ENCODE measurements around the gene RNF152. TPM values are rescaled to one million over a fixed set of nuclear protein-coding genes. Genes with fewer than 3 reads are reported as not detected.
"Not testable (repeated sequence)": the region's sequence is repeated elsewhere in the genome, so short reads cannot be mapped to it uniquely, and the experiment has no call there.

RNF152 gene
- total and polyA plus RNA-seq, 11 donors: 2.8 to 24.0 (median 10.7) TPM

DNA sequence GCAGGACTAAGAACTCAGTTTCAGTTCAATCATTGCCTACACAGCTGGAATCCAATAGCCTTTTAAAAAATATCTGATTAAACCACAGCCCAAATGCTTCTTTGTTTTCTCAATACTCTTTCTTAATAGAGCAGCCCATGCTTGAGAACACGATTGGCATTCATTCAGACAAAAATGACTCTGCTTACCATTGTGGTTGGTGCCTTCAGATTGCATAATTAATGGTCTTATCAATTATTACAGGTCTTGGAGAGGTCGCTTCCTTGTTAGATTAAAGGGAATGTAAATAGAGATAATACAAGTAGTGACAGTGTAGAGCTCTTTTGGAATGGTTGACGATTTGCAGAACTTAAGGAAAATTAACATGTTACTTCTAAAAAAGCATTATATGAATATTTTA lies 107.2 kb downstream of the RNF152 start:
- no peak overlapping the region for H3K27ac ChIP-seq
- no peaks in the 10 kb centered on the region for H3K4me1 ChIP-seq
- no peaks in the 10 kb centered on the region for H3K36me3 ChIP-seq
- peaks cover 0 to 25% (median 12%) of the 10 kb centered on the region in 12 donors for H3K9me3 ChIP-seq
- 61 to 69% (median 65%) methylated on average over 3 of the region's 3 CpGs for WGBS, 4 donors
- no peak for ATAC-seq
- no peak overlapping the region for H3K4me3 ChIP-seq
- intact Hi-C loops (cut with DNase I): no loop called here
- no peak for DNase-seq
- no peaks in the 10 kb centered on the region for H3K27me3 ChIP-seq
- TF ChIP-seq CTCF (IDR thresholded peaks at IDR 0.05) (no peak), POLR2A (IDR thresholded peaks at IDR 0.05) (no peak)

- peaks cover 0 to 25% (median 12%) of the 10 kb centered on the region in 12 donors for H3K9me3 ChIP-seq
- no peak overlapping the region for H3K27ac ChIP-seq
- 44 to 62% (median 52%) methylated on average over 2 of the region's 2 CpGs for WGBS, 4 donors
- ATAC-seq (no peak), DNase-seq (no peak)
- H3K27me3 ChIP-seq: no peaks in the 10 kb centered on the region
- H3K36me3 ChIP-seq: no peaks in the 10 kb centered on the region
- no peaks in the 10 kb centered on the region for H3K4me1 ChIP-seq
- TF ChIP-seq CTCF (IDR thresholded peaks at IDR 0.05) (no peak), POLR2A (IDR thresholded peaks at IDR 0.05) (no peak)
- no peak overlapping the region for H3K4me3 ChIP-seq
- intact Hi-C loops (cut with DNase I): no loop called here
Observed at GRCh38 chr18:61784834-61785233, 108.0 kb downstream of the RNF152 start.

DNA sequence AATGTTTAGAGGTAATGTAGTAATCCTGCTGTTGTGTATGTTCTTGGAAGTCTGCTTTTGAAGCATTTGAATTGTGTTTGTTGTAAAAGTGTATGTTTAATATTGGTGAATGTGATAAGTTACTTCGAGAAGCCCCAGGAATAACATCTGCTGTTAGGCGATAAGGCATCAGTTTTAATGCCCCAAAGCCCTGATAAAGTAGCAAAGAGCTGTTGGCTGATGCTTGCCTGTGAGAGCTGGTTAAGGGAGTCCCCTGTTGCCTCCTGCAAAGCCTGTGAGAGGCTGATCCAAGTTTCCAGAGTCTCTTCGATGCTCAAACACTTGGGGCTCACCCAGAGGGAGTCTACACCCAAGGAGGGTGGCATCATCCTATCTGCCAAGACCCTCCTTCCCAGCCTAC lies 110.3 kb downstream of the RNF152 start:
- no peaks in the 10 kb centered on the region for H3K36me3 ChIP-seq
- H3K4me1 ChIP-seq: no peaks in the 10 kb centered on the region
- intact Hi-C loops (cut with DNase I): no loop called here
- DNase-seq (no peak), ATAC-seq (no peak)
- TF ChIP-seq CTCF (IDR thresholded peaks at IDR 0.05) (no peak), POLR2A (IDR thresholded peaks at IDR 0.05) (no peak)
- H3K4me3 ChIP-seq: no peak overlapping the region
- 55 to 68% (median 59%) methylated on average over 3 of the region's 3 CpGs for WGBS, 4 donors
- no peaks in the 10 kb centered on the region for H3K27me3 ChIP-seq
- peaks cover 0 to 21% (median 5%) of the 10 kb centered on the region in 12 donors for H3K9me3 ChIP-seq
- no peak overlapping the region for H3K27ac ChIP-seq

- H3K36me3 ChIP-seq; H3K4me1 ChIP-seq; H3K27ac ChIP-seq; DNase-seq; H3K4me3 ChIP-seq; intact Hi-C loops (cut with DNase I); ATAC-seq; H3K27me3 ChIP-seq: not testable (repeated sequence)
- H3K9me3 ChIP-seq: peaks cover 0 to 24% (median 10%) of the 10 kb centered on the region in 12 donors
Observed at GRCh38 chr18:61776201-61776600, 116.6 kb downstream of the RNF152 start.

- no peaks in the 10 kb centered on the region for H3K36me3 ChIP-seq
- H3K4me1 ChIP-seq: no peaks in the 10 kb centered on the region
- H3K9me3 ChIP-seq: peaks cover 0 to 24% (median 10%) of the 10 kb centered on the region in 12 donors
- no peaks in the 10 kb centered on the region for H3K27me3 ChIP-seq
- intact Hi-C loops (cut with DNase I): no loop called here
- TF ChIP-seq CTCF (IDR thresholded peaks at IDR 0.05) (no peak), POLR2A (IDR thresholded peaks at IDR 0.05) (no peak)
- no peak for ATAC-seq
- H3K4me3 ChIP-seq: no peak overlapping the region
- no peak for DNase-seq
- H3K27ac ChIP-seq: no peak overlapping the region
Observed at GRCh38 chr18:61774846-61775245, 118.0 kb downstream of the RNF152 start.

Measured in heart left ventricle (tissue), 16 donors.